Ishikawa (cell line): ENCODE data around the gene TH.

ENCODE experiments used
- EP300 ChIP-seq: IDR thresholded peaks from 2 replicates; pipeline ENCODE4 v1.6.1; 2012; ENCODE audit warnings: borderline replicate concordance
- MAX ChIP-seq: IDR thresholded peaks from 2 replicates; pipeline ENCODE4 v1.6.1; 2012
- REST ChIP-seq: IDR thresholded peaks from 2 replicates; pipeline ENCODE4 v1.6.1; 2012; ENCODE audit warnings: low read depth, mild to moderate bottlenecking
- YY1 ChIP-seq: IDR thresholded peaks from 2 replicates; pipeline ENCODE4 v1.6.1; 2012; ENCODE audit warnings: low read depth

- TF ChIP-seq REST, result no peak
- no peak for TF ChIP-seq MAX
- no peak for TF ChIP-seq EP300
- TF ChIP-seq YY1, result no peak
These were observed 42.4 kb upstream of the TH start for GRCh38 chr11:2213890-2214526.
